HepG2 (cell line): ENCODE data around the gene GPN2. TPM values are rescaled to one million over a fixed set of nuclear protein-coding genes. Genes with fewer than 3 reads are reported as not detected.
A peak's percentile ranks its signal among the peaks of the same experiment; 100 is the strongest.

Experiments
- BRD4 ChIP-seq: sonication (generic); formaldehyde crosslinking; IDR thresholded peaks from 2 replicates; pipeline ENCODE4 v1.4.0; 2020; ENCODE audit warnings: missing genetic modification reagents
- CREB1 ChIP-seq, 2 experiments: fragments of 450-650 bp in 1 of 2; IDR thresholded peaks; 2 replicates each; pipeline ENCODE4 v1.6.1; 2016 to 2017; ENCODE audit warnings: control low read depth in 1 of 2, mild to moderate bottlenecking in 1 of 2, missing compliant biosample characterization in 1 of 2, missing genetic modification characterization in 1 of 2
- FOXC1 ChIP-seq: sonication (generic); formaldehyde crosslinking; IDR thresholded peaks from 2 replicates; pipeline ENCODE4 v1.8.0; 2022; ENCODE audit warnings: mild to moderate bottlenecking, missing genetic modification reagents, borderline replicate concordance
- NR2C2 ChIP-seq: sonication (generic); formaldehyde crosslinking; IDR thresholded peaks from 2 replicates; pipeline ENCODE4 v1.4.0; 2020; ENCODE audit warnings: missing genetic modification reagents, mild to moderate bottlenecking, moderate library complexity, borderline replicate concordance
- REXO4 ChIP-seq: sonication (generic); formaldehyde crosslinking; IDR thresholded peaks from 2 replicates; pipeline ENCODE4 v1.8.0; 2022; ENCODE audit warnings: missing genetic modification reagents, mild to moderate bottlenecking, borderline replicate concordance
- SP140L ChIP-seq: sonication (generic); formaldehyde crosslinking; IDR thresholded peaks from 2 replicates; pipeline ENCODE4 v1.4.0; 2020; ENCODE audit warnings: missing genetic modification reagents, borderline replicate concordance
- TFAP4 ChIP-seq: sonication (generic); IDR thresholded peaks from 2 replicates; pipeline ENCODE4 v1.6.1; 2016; ENCODE audit warnings: low read depth, borderline replicate concordance
- TGIF2 ChIP-seq: IDR thresholded peaks from 2 replicates; pipeline ENCODE4 v1.6.1; 2016; ENCODE audit warnings: control low read depth, missing compliant biosample characterization
- THAP9 ChIP-seq: sonication (generic); formaldehyde crosslinking; IDR thresholded peaks from 2 replicates; pipeline ENCODE4; 2020; ENCODE audit warnings: missing genetic modification reagents, mild to moderate bottlenecking, borderline replicate concordance
- TMF1 ChIP-seq: sonication (generic); formaldehyde crosslinking; IDR thresholded peaks from 2 replicates; pipeline ENCODE4 v1.8.1; 2022; ENCODE audit warnings: low read depth, missing genetic modification reagents
- TRAFD1 ChIP-seq: sonication (generic); formaldehyde crosslinking; IDR thresholded peaks from 2 replicates; pipeline ENCODE4 v1.5.1; 2020; ENCODE audit warnings: missing genetic modification reagents, mild to moderate bottlenecking, borderline replicate concordance
- ZNF350 ChIP-seq: sonication (generic); formaldehyde crosslinking; IDR thresholded peaks from 2 replicates; pipeline ENCODE4 v1.4.0; 2020; ENCODE audit warnings: mild to moderate bottlenecking, low read depth, missing genetic modification reagents, borderline replicate concordance
- ZNF354B ChIP-seq: sonication (generic); formaldehyde crosslinking; IDR thresholded peaks from 2 replicates; pipeline ENCODE4 v1.8.0; 2022; ENCODE audit warnings: mild to moderate bottlenecking, missing genetic modification reagents
- ZNF468 ChIP-seq: sonication (generic); formaldehyde crosslinking; IDR thresholded peaks from 2 replicates; pipeline ENCODE4 v1.8.0; 2022; ENCODE audit warnings: mild to moderate bottlenecking, moderate library complexity, missing genetic modification reagents
- ZNF598 ChIP-seq: sonication (generic); formaldehyde crosslinking; IDR thresholded peaks from 2 replicates; pipeline ENCODE4 v1.5.1; 2020; ENCODE audit warnings: mild to moderate bottlenecking, missing genetic modification reagents, borderline replicate concordance
- ZNF720 ChIP-seq: sonication (generic); formaldehyde crosslinking; IDR thresholded peaks from 2 replicates; pipeline ENCODE4 v1.4.0; 2020; ENCODE audit warnings: missing genetic modification reagents
- polyA plus RNA-seq, 8 experiments: library from polyadenylated mRNA; depleted of rRNA in 3 of 8; stranded (reverse) in 7 of 8; unstranded in 1 of 8; fragments of >200 nt; fragmentation: Illumina TruSeq in 4 of 8; extraction: Trizol in 4 of 8; gene quantifications; 2 replicates each; pipeline versions ENCODE4 v1.2.1 to v1.2.3, GENCODE V29; 2011 to 2016; ENCODE audit warnings: low read depth in 4 of 8, missing spikeins in 1 of 8, mixed read lengths in 1 of 8; ENCODE audit not compliant: insufficient read depth in 1 of 8
- total RNA-seq, 5 experiments: library from RNA; depleted of rRNA; stranded (reverse); fragments of >200 nt; fragmentation: Illumina TruSeq; extraction: Trizol; gene quantifications; 2 replicates each; pipeline ENCODE4 v1.2.3, GENCODE V29; 2016; ENCODE audit warnings: low read depth in 1 of 5
- TF ChIP-seq, protein P1 (sequence below): IDR thresholded peaks from 2 replicates; pipeline ENCODE4 v1.6.1; 2016; ENCODE audit warnings: low read depth
- TF ChIP-seq, protein P2 (sequence below): sonication (generic); formaldehyde crosslinking; IDR thresholded peaks from 2 replicates; pipeline ENCODE4 v1.9.0; 2022; ENCODE audit warnings: low read depth, missing genetic modification reagents

The GPN2 gene
- total and polyA plus RNA-seq, 2 of the 13 experiments (the other 11 are each of a cell fraction or from before 2014, with no cell fraction given) = 19.3 to 38.9 TPM

- TF ChIP-seq ZNF720 (CRISPR knock-in tag) (no peak), THAP9 (CRISPR knock-in tag) (peak; percentile 70; the same call in 1 of the 2 replicates), TMF1 (CRISPR knock-in tag) (0 out of 2 replicates have a peak, but pooled peaks have one; percentile 9), TGIF2 (CRISPR knock-in tag) (peak; percentile 32; the same call in 1 of the 2 replicates), ZNF350 (CRISPR knock-in tag) (peak; percentile 99), REXO4 (no peak), SP140L (CRISPR knock-in tag) (0 out of 2 replicates have a peak, but pooled peaks have one; percentile 46), ZNF354B (CRISPR knock-in tag) (no peak), NR2C2 (CRISPR knock-in tag) (peak; percentile 90), ZNF468 (no peak), TRAFD1 (no peak; the same call in 1 of the 2 replicates), TFAP4 (peak; percentile 99), BRD4 (CRISPR knock-in tag) (peak; percentile 79; the same call in 1 of the 2 replicates), CREB1 (IDR thresholded peaks at IDR 0.05) (peak; percentile 36; the same call in 1 of the 2 replicates), CREB1 (CRISPR knock-in tag; IDR thresholded peaks at IDR 0.05) (peak; percentile 82; the same call in 1 of the 2 replicates), FOXC1 (CRISPR knock-in tag) (peak; percentile 68; the same call in 1 of the 2 replicates), ZNF598 (CRISPR knock-in tag) (peak; percentile 66; the same call in 1 of the 2 replicates)
- TF ChIP-seq, protein P1, sequence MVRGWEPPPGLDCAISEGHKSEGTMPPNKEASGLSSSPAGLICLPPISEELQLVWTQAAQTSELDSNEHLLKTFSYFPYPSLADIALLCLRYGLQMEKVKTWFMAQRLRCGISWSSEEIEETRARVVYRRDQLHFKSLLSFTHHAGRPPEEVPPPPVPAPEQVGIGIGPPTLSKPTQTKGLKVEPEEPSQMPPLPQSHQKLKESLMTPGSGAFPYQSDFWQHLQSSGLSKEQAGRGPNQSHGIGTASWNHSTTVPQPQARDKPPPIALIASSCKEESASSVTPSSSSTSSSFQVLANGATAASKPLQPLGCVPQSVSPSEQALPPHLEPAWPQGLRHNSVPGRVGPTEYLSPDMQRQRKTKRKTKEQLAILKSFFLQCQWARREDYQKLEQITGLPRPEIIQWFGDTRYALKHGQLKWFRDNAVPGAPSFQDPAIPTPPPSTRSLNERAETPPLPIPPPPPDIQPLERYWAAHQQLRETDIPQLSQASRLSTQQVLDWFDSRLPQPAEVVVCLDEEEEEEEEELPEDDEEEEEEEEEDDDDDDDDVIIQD (CRISPR knock-in tag) = peak; percentile 55; the same call in 1 of the 2 replicates
- TF ChIP-seq, protein P2, sequence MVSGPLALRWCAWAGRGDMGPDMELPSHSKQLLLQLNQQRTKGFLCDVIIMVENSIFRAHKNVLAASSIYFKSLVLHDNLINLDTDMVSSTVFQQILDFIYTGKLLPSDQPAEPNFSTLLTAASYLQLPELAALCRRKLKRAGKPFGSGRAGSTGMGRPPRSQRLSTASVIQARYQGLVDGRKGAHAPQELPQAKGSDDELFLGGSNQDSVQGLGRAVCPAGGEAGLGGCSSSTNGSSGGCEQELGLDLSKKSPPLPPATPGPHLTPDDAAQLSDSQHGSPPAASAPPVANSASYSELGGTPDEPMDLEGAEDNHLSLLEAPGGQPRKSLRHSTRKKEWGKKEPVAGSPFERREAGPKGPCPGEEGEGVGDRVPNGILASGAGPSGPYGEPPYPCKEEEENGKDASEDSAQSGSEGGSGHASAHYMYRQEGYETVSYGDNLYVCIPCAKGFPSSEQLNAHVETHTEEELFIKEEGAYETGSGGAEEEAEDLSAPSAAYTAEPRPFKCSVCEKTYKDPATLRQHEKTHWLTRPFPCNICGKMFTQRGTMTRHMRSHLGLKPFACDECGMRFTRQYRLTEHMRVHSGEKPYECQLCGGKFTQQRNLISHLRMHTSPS (CRISPR knock-in tag) = peak; percentile 100
Measured at GRCh38 chr1:26913754-26914619, 23.9 kb upstream of the GPN2 start, which contains the start of gene NR0B2 (continued).
